Fibroblast of skin of right quadriceps (primary cell): ENCODE results near the gene ABCC8.

Experiments
- DNase-seq: peaks from one replicate; pipeline ENCODE4 v3.0.0-alpha.2; 2013

The ABCC8 gene

GRCh38 chr11:17476317-17477083 lies at the start of gene ABCC8:
Gene ABCC8, minus strand, starts transcription at chr11:17476845. Its CDS starts 69 bp downstream, at chr11:17476776.
- DNase-seq: no peak

GRCh38 chr11:17526326-17526725 lies 49.7 kb upstream of the ABCC8 start:
- no peak for DNase-seq

GRCh38 chr11:17525570-17525969 lies 48.9 kb upstream of the ABCC8 start:
- DNase-seq: no peak

- DNase-seq: no peak
Measured at GRCh38 chr11:17524221-17524620, 47.6 kb upstream of the ABCC8 start.

- no peak for DNase-seq
Measured at GRCh38 chr11:17522655-17523054, 46.0 kb upstream of the ABCC8 start.

DNA sequence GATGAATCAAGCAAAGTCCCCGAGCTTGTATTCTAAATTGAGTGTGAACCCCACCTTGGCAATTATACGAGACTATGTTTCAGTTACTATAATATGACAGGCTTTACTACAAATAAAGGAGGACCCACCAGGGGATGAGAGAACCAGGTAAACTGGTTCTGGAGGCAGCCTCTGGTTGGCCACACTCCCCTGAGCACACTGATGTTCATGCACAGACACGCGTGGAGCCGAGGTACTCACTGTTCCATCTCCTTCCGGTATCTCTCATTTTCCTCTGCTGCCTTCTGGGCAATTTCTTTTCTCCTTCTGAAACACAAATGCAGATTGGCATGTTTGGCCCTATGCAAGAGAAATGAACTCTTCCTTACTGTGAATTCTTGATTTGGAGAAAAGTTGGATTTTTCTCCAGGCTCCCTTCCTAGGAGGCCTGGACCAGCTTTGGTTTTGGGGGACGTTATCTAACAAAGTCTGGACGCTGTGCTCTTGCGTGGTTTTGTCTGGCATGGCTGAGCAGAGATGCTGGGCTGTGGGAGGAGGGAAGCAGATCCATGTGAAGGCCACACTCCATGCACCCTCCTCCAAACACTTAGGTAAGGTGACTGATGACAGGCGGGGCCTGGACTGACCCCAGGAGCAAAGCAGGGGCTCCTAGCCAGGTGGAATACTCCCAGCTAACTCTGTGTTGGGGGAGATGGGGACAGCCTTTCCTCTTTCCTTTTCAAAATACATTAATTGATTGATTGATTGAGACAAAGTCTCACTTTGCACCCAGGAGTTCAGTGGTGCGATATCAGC lies 44.7 kb upstream of the ABCC8 start:
- DNase-seq: no peak

GRCh38 chr11:17519061-17519885 lies 42.6 kb upstream of the ABCC8 start:
- no peak for DNase-seq

GRCh38 chr11:17518366-17518765 lies 41.7 kb upstream of the ABCC8 start:
- no peak for DNase-seq

- no peak for DNase-seq
Measured at GRCh38 chr11:17517186-17517585, 40.5 kb upstream of the ABCC8 start.

- DNase-seq: no peak
Measured at GRCh38 chr11:17516551-17517150, 40.0 kb upstream of the ABCC8 start.

GRCh38 chr11:17515443-17516176 lies 39.0 kb upstream of the ABCC8 start:
- DNase-seq: no peak

- DNase-seq: no peak
Measured at GRCh38 chr11:17514476-17514875, 37.8 kb upstream of the ABCC8 start.

DNA sequence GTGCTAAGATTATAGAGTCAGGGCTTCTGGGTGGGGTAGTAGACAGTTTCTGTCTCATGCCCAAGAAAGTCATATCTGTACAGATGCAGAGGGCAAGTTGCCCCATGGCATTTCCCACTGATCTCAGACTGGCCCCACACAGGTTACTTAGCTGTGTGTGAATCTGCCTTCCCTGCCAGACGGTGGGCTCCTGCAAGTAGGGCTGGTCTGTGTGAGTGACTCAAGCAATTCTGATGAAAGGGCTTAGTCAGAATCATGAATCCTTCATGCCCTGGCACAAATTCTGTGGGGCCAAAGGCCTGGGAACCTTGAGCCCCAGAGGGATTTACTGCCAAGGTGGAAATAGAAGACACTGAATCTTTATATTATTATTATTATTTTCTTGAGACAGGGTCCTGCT lies 37.2 kb upstream of the ABCC8 start:
- DNase-seq: no peak

GRCh38 chr11:17512101-17512500 lies 35.5 kb upstream of the ABCC8 start:
- no peak for DNase-seq

GRCh38 chr11:17511571-17511970 lies 34.9 kb upstream of the ABCC8 start:
- no peak for DNase-seq

GRCh38 chr11:17510507-17511206 lies 34.0 kb upstream of the ABCC8 start:
- no peak for DNase-seq

GRCh38 chr11:17508791-17509190 lies 32.1 kb upstream of the ABCC8 start:
- DNase-seq: no peak

- no peak for DNase-seq
Measured at GRCh38 chr11:17508306-17508705, 31.7 kb upstream of the ABCC8 start.

DNA sequence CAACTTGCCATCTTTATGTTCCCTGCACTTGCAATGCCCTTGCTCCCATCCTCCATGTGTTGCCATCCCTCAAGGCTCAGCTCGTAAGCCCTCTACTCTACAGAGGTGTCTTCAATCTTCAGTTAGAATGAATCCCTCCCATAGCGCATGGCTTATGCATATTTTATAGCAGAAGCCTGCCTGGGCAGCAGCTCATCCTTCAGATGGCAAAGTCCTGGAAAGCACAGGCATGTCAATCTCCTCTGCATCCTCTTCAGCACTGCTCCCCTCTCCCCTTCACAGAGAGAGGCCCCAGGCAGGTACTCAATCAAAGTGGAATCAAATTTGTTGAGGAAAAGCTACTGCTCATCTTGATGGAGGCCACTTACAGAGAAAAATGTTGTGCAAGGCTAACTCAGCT lies 31.1 kb upstream of the ABCC8 start:
- DNase-seq: no peak

DNA sequence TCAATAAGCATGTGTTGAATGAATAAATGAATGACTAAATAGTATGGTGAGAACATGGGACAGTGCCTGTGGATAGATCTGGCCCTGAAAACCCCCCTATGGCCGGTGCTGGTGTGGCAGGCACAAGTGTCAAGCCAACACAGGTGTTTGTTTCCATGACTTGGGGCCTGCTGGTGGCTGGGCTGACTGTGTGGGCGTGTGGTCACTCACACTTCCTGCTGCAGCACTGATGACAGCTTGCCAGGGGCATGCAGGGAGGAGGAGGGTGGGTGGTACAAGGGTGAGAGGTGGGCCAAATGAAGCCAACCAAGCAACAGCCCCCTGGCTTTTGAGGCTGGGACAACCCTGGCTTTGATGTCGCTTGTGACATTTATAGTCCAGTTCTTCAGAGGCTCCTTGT lies 30.3 kb upstream of the ABCC8 start:
- DNase-seq: no peak

GRCh38 chr11:17506314-17506713 lies 29.7 kb upstream of the ABCC8 start:
- no peak for DNase-seq

DNA sequence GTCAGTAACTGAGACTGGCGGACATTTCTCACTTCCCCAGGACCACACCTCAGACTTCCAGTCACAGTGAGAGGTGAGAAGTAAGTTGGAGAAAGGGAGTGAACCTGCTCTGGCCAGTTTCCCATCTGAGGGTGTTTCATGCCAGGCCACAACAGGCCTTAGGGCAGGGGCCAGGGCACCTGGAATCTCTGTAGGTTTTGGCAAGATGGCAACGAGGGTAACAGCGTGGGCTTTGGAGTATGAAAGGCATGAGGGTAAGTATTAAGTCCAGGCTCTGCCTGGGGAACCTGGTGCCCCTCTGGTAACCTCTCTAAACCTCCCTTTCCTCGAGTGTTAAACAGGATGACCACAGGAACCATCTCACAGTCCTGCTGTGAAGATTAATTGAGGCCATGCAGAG lies 28.5 kb upstream of the ABCC8 start:
- DNase-seq: no peak
